CD8-positive, alpha-beta memory T cell (primary cell): ENCODE measurements around the gene REEP1. TPM values are rescaled to one million over a fixed set of nuclear protein-coding genes. Genes with fewer than 3 reads are reported as not detected.
"Not testable (repeated sequence)": the region's sequence is repeated elsewhere in the genome, so short reads cannot be mapped to it uniquely, and the experiment has no call there.

Experiments used
- CTCF ChIA-PET: fragments of 350-600 bp; sonication (Branson Sonifier 250); formaldehyde crosslinking; loops from one replicate; lab custom pipeline; 2021; ENCODE audit warnings: antibody characterized with exemption; lab: Charles Lee
- POLR2A ChIA-PET: fragments of 350-600 bp; sonication (Branson Sonifier 250); formaldehyde crosslinking; loops from one replicate; lab custom pipeline; 2021; ENCODE audit warnings: antibody characterized with exemption; lab: Charles Lee
- DNase-seq, 5 donors: peaks; one replicate each; pipeline versions ENCODE4 v3.0.0 to v3.0.0-alpha.2; 2020 to 2022; ENCODE audit warnings: mixed read lengths in 1 of 5
- H3K27ac ChIP-seq: one replicate; pipeline ENCODE4 v1.7.0; 2013; ENCODE audit warnings: low read depth, mild to moderate bottlenecking, low read length, moderate library complexity
- H3K27me3 ChIP-seq: 2 replicates; pipeline ENCODE4 v1.7.0; 2013; ENCODE audit warnings: low read length, mild to moderate bottlenecking; ENCODE audit not compliant: insufficient read depth, poor library complexity, severe bottlenecking
- H3K36me3 ChIP-seq: 2 replicates; pipeline ENCODE4 v1.7.0; 2013; ENCODE audit warnings: mild to moderate bottlenecking, low read length, moderate library complexity; ENCODE audit not compliant: insufficient read depth
- H3K4me1 ChIP-seq: 2 replicates; pipeline ENCODE4 v1.7.0; 2013; ENCODE audit warnings: mild to moderate bottlenecking, low read length, moderate library complexity; ENCODE audit not compliant: insufficient read depth
- H3K4me3 ChIP-seq: 2 replicates; pipeline ENCODE4 v1.7.0; 2013; ENCODE audit warnings: mild to moderate bottlenecking, low read length
- H3K9me3 ChIP-seq: 2 replicates; pipeline ENCODE4 v1.7.0; 2013; ENCODE audit warnings: mild to moderate bottlenecking, low read length
- H3K27ac Mint-ChIP-seq, 8 donors: one replicate each; pipeline ENCODE4 v1.8.0; 2020 to 2021; ENCODE audit warnings: mixed read lengths in 8 of 8, mild to moderate bottlenecking in 6 of 8, inconsistent platforms in 3 of 8, moderate library complexity in 3 of 8
- H3K27me3 Mint-ChIP-seq, 2 donors: one replicate each; pipeline ENCODE4 v1.8.0; 2020 to 2021; ENCODE audit warnings: mixed read lengths in 2 of 2, mild to moderate bottlenecking in 1 of 2, moderate library complexity in 1 of 2
- H3K36me3 Mint-ChIP-seq, 3 donors: one replicate each; pipeline ENCODE4 v1.8.0; 2020 to 2021; ENCODE audit warnings: mixed read lengths in 3 of 3, inconsistent platforms in 1 of 3, mild to moderate bottlenecking in 1 of 3
- H3K4me1 Mint-ChIP-seq, 3 donors: one replicate each; pipeline ENCODE4 v1.8.0; 2020 to 2021; ENCODE audit warnings: mixed read lengths in 3 of 3, inconsistent platforms in 1 of 3, mild to moderate bottlenecking in 1 of 3
- H3K4me3 Mint-ChIP-seq, 7 donors: one replicate each; pipeline ENCODE4 v1.8.0; 2020 to 2021; ENCODE audit warnings: mixed read lengths in 7 of 7, mild to moderate bottlenecking in 6 of 7, moderate library complexity in 4 of 7, inconsistent platforms in 2 of 7
- H3K9me3 Mint-ChIP-seq, 5 donors: one replicate each; pipeline ENCODE4 v1.8.0; 2020 to 2022; ENCODE audit warnings: mixed read lengths in 5 of 5, mild to moderate bottlenecking in 3 of 5, moderate library complexity in 2 of 5, inconsistent platforms in 1 of 5
- polyA plus RNA-seq: library from polyadenylated mRNA; unstranded; fragments of 300-500 nt; fragmentation: Illumina TruSeq; gene quantifications from one replicate; pipeline ENCODE4 v1.2.3, GENCODE V29; 2021
- total RNA-seq, 2 experiments: library from RNA; stranded (reverse); gene quantifications; one replicate each; pipeline ENCODE4 v1.2.3, GENCODE V29; 2021

The REEP1 gene
- total and polyA plus RNA-seq, 3 experiments from 2014 or later: 0.20 to 0.28 TPM; not detected in 1

DNA sequence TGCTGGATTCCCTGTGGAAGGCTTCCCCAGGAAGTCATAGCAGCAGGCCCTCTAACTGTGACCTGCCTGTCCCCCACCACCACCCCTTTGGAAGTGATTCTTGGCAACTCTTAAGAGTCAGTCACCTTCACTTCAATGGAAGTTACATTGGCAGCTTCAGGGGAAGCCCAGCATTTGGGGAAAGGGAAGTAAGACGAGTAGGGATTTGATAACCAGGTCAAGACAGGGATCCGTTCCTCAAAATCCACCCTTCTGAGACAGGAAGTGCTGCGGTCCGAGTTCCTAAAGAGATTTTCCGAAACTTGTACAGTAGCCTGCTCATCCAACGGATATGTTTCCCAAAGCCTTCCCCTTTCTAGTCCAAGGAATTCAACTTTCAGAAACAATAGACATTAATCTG, 84.0 kb downstream of the REEP1 start:
- CTCF ChIA-PET: no interaction called here
- Histone ChIP-seq H3K4me3 (no peak overlapping the region), H3K4me1 (no peaks in the 10 kb centered on the region), H3K27ac (no peak overlapping the region), H3K36me3 (no peaks in the 10 kb centered on the region), H3K9me3 (no peaks in the 10 kb centered on the region), H3K27me3 (no peaks in the 10 kb centered on the region)
- POLR2A ChIA-PET: no interaction called here
- H3K4me1 Mint-ChIP-seq: no peaks in the 10 kb centered on the region
- no peak overlapping the region for H3K27ac Mint-ChIP-seq
- H3K9me3 Mint-ChIP-seq: no peaks in the 10 kb centered on the region
- no peak overlapping the region for H3K4me3 Mint-ChIP-seq
- H3K36me3 Mint-ChIP-seq: no peaks in the 10 kb centered on the region
- peaks cover 6 to 33% of the 10 kb centered on the region in 2 donors for H3K27me3 Mint-ChIP-seq
- DNase-seq: no peak

DNA sequence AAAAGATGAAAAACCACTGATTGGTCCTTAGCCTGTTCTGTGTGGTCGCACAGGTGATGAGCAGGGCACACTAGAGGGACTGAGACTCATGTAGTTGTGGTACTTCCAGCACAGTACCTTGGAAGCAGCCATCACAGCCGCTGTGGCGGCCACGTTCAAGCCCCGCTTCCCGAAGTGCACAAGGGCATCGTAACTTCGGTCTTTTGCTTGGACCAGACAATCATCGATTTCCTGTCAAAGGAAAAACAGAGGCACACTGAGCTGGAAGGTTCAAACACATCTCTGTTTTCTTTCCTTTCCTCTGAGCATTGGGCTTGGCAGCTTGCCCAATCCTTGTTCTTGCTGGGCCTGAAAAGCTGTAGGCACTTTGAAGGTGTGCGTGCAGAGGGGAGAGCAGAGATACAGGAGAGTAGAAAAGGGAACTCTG, 85.6 kb downstream of the REEP1 start:
- no peaks in the 10 kb centered on the region for H3K27me3 ChIP-seq
- H3K4me1 ChIP-seq: no peaks in the 10 kb centered on the region
- H3K27ac ChIP-seq: no peak overlapping the region
- no peaks in the 10 kb centered on the region for H3K4me1 Mint-ChIP-seq
- H3K4me3 Mint-ChIP-seq: no peak overlapping the region
- no peak overlapping the region for H3K4me3 ChIP-seq
- no peak for DNase-seq
- no peaks in the 10 kb centered on the region for H3K9me3 Mint-ChIP-seq
- CTCF ChIA-PET: no interaction called here
- H3K9me3 ChIP-seq: no peaks in the 10 kb centered on the region
- H3K36me3 ChIP-seq: no peaks in the 10 kb centered on the region
- no peak overlapping the region for H3K27ac Mint-ChIP-seq
- no peaks in the 10 kb centered on the region for H3K36me3 Mint-ChIP-seq
- H3K27me3 Mint-ChIP-seq: peaks cover 7 to 32% of the 10 kb centered on the region in 2 donors
- POLR2A ChIA-PET: no interaction called here

DNA sequence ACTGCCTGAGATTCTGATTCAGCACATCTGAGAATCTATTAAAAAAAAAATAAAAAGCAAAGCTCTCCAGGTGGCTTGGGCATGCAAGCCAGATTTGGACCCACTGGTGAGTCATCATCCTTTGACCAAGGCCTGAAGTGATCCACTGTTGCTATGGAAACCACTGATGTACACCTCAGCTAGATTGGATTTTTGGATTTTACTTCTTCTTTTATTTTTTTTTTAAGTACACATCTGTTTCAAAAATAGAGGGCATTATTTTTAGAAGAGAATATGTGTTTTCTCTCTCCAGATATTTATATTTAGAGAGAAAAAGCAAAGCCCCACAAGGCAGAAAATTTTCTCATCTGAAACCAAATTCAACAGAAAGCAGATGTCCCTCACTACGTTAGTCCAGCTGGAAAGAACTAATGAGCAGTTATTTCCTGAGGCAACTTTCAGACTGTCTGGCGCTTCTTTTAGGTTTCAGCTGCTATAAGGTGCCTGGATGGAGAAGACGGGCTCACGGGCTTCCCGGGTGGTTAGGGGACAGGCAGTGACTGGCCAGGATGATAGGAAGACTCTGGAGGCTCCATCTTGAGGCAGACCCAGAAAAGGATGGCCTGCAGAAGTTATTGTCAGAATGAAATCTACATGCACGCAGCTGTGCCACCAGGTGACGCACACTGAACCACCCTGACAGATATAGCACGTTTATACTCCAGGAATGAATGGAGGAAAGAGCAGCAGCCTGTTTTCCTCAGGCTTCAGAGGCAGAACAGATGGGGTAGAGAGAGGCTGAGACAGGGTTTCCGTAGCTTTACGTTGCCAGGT, 87.6 kb downstream of the REEP1 start:
- Mint-ChIP-seq H3K27me3 (peaks cover 7 to 21% of the 10 kb centered on the region in 2 donors), H3K36me3 (no peaks in the 10 kb centered on the region), H3K4me1 (no peaks in the 10 kb centered on the region), H3K4me3 (no peak overlapping the region), H3K9me3 (no peaks in the 10 kb centered on the region), H3K27ac (peak overlapping the region in 1 of 8 donors; percentile 13)
- Histone ChIP-seq H3K27ac (no peak overlapping the region), H3K36me3 (no peaks in the 10 kb centered on the region), H3K27me3 (no peaks in the 10 kb centered on the region), H3K4me3 (no peak overlapping the region), H3K4me1 (no peaks in the 10 kb centered on the region), H3K9me3 (no peaks in the 10 kb centered on the region)
- DNase-seq: no peak
- POLR2A ChIA-PET: no interaction called here
- CTCF ChIA-PET: no interaction called here

DNA sequence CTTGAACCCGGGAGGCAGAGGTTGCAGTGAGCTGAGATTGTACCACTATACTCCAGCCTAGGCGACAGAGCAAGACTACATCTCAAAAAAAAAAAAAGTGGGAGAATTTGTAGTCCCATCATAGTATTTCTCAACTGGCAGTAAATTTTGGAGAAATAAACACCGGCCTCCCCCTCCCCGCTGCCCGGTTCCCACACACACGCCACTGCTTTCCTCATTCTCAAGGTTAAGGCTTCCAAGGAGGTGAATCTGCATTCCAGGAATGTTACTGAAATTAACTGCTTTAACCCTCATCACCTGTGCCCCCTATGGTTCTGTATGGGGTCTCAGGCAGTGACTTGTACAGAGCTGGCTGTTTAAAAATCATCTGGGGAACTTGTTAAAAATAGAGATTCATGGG, 88.2 kb downstream of the REEP1 start:
- Mint-ChIP-seq H3K36me3 (no peaks in the 10 kb centered on the region), H3K9me3 (no peaks in the 10 kb centered on the region)

DNA sequence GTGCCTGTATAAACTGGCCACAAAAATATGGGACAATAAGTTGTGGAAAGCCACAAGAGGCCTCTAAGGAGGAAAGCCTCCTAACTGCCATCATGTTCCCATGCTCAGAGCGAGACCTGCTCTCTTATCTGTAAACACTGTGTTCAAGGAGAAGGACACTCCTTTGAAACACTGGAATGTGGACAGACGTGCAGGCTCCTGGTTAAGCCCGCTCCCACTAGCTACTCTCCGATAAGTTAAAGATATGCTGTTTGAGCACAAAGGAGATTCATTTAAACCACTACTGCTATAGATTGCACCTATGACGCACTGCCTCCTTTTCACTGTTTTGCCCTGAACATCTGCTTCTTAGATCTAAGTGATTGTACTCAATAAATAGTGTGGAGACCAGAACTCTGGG, 92.2 kb downstream of the REEP1 start:
- H3K27me3 Mint-ChIP-seq, H3K27ac ChIP-seq, H3K9me3 ChIP-seq, H3K9me3 Mint-ChIP-seq, H3K27ac Mint-ChIP-seq, H3K4me3 Mint-ChIP-seq, H3K4me3 ChIP-seq, POLR2A ChIA-PET, H3K4me1 Mint-ChIP-seq, H3K27me3 ChIP-seq, CTCF ChIA-PET, H3K36me3 Mint-ChIP-seq, DNase-seq, H3K36me3 ChIP-seq, H3K4me1 ChIP-seq: not testable (repeated sequence)

More for the DNA sequence above, 88.2 kb downstream of the REEP1 start:
- Histone ChIP-seq H3K27me3 (no peaks in the 10 kb centered on the region), H3K4me3 (no peak overlapping the region), H3K4me1 (no peaks in the 10 kb centered on the region), H3K27ac (no peak overlapping the region), H3K9me3 (no peaks in the 10 kb centered on the region), H3K36me3 (no peaks in the 10 kb centered on the region)
- DNase-seq: no peak
- H3K27me3 Mint-ChIP-seq: peaks cover 7 to 17% of the 10 kb centered on the region in 2 donors
- H3K27ac Mint-ChIP-seq: no peak overlapping the region
- H3K4me3 Mint-ChIP-seq: no peak overlapping the region
- POLR2A ChIA-PET: no interaction called here
- no peaks in the 10 kb centered on the region for H3K4me1 Mint-ChIP-seq
- CTCF ChIA-PET: no interaction called here

DNA sequence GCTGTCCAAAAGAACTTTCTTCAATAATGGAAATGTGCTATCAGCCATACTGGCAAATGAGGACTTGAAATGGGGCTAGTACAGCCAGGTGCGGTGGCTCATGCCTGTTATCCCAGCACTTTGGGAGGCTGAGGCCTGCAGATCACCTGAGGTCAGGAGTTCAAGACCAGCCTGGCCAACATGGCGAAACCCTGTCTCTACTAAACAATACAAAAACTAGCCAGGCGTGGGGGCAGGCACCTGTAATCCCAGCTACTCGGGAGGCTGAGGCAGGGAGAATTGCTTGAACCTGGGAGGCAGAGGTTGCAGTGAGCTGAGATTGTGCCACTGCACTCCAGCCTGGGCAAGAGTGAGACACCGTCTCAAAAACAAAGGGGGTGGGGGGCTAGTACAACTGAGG, 92.6 kb downstream of the REEP1 start:
- POLR2A ChIA-PET, H3K9me3 ChIP-seq, H3K4me3 ChIP-seq, DNase-seq, H3K4me3 Mint-ChIP-seq, H3K36me3 Mint-ChIP-seq, H3K9me3 Mint-ChIP-seq, H3K4me1 ChIP-seq, H3K27ac ChIP-seq, H3K4me1 Mint-ChIP-seq, H3K36me3 ChIP-seq, CTCF ChIA-PET, H3K27me3 Mint-ChIP-seq, H3K27me3 ChIP-seq: not testable (repeated sequence)
- H3K27ac Mint-ChIP-seq: peak overlapping the region in 1 of 8 donors; percentile 8

DNA sequence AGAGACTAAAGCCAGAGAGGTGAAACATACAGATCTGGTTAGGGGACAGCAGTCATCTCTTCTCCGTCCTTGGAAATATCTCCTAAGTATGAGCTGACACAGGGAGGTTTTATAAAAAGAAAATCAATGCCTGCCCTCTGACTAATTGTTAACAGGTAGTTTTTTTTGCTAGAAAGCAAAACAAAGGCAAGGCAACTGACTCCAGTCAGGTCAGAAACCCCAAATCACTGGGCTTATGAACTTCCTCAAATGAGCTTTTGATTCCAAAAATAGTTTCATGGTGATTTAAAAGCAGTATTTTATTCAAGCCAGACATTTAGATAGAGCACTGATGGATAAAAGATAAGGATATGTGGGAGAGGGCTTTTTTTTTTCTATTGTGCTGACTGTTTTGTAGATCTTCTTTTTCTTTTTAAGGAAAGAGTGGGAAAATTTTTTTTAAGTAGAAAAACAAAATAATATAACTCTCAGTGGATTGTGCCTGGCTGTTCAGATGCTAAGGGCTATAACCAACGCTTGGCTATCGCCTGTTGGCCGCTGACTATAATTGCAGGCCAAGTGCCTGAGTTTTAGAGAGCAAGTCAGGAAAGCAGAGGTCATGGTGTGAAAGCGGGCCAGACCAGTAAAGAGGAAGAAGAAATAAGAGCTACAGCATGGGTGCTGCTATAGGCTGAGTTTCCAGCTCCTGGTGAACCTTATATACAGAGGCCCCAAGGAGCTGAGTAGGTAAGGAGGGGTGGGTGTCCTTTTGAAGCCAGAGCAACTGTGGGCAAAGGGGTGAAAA, 93.3 kb downstream of the REEP1 start:
- H3K27ac Mint-ChIP-seq: peak overlapping the region in 1 of 8 donors; percentile 8
- POLR2A ChIA-PET: no interaction called here

DNA sequence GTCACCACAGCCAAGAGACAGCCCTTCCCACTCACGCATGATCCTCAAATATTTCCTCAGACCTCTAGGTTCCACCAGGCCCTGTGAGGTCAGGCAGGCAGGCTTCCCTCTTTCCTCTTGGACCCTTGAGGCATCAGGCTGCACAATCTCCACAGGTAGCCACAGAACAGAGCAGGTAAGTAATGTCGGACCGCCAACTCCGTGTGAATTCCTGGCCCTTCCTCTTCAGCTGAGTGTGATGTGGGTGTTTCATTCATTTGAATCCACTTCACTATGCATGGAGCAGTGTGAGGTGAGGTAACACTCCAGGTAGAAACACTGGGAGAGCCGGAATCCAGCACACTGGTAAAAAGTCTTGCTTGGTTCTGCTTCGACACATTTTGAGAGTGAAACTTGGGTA, 94.2 kb downstream of the REEP1 start:
- Mint-ChIP-seq H3K4me1 (peaks cover 4 to 5% (median 5%) of the 10 kb centered on the region in 3 donors), H3K9me3 (no peaks in the 10 kb centered on the region), H3K36me3 (no peaks in the 10 kb centered on the region), H3K27ac (no peak overlapping the region), H3K4me3 (no peak overlapping the region), H3K27me3 (peaks cover 0 to 2% of the 10 kb centered on the region in 2 donors)
- Histone ChIP-seq H3K4me1 (no peaks in the 10 kb centered on the region), H3K27me3 (no peaks in the 10 kb centered on the region), H3K4me3 (no peak overlapping the region), H3K27ac (no peak overlapping the region), H3K9me3 (no peaks in the 10 kb centered on the region), H3K36me3 (no peaks in the 10 kb centered on the region)
- DNase-seq: no peak
- CTCF ChIA-PET: no interaction called here
- POLR2A ChIA-PET: no interaction called here

More for the DNA sequence above, 93.3 kb downstream of the REEP1 start:
- Mint-ChIP-seq H3K4me1 (no peaks in the 10 kb centered on the region), H3K4me3 (no peak overlapping the region), H3K36me3 (no peaks in the 10 kb centered on the region), H3K27me3 (peaks cover 0 to 2% of the 10 kb centered on the region in 2 donors), H3K9me3 (no peaks in the 10 kb centered on the region)
- CTCF ChIA-PET: no interaction called here
- H3K36me3 ChIP-seq: no peaks in the 10 kb centered on the region
- H3K27ac ChIP-seq: no peak overlapping the region
- no peak for DNase-seq
- no peaks in the 10 kb centered on the region for H3K9me3 ChIP-seq
- H3K4me1 ChIP-seq: no peaks in the 10 kb centered on the region
- no peaks in the 10 kb centered on the region for H3K27me3 ChIP-seq
- H3K4me3 ChIP-seq: no peak overlapping the region
